Ishikawa (cell line): ENCODE results near the gene GATB.

Experiments
- CEBPB ChIP-seq: IDR thresholded peaks from 2 replicates; pipeline ENCODE4 v1.6.1; 2012
- EP300 ChIP-seq: IDR thresholded peaks from 2 replicates; pipeline ENCODE4 v1.6.1; 2012; ENCODE audit warnings: borderline replicate concordance
- FOXM1 ChIP-seq: IDR thresholded peaks from 2 replicates; pipeline ENCODE4 v1.6.1; 2012; ENCODE audit warnings: low read depth, borderline replicate concordance
- RAD21 ChIP-seq: IDR thresholded peaks from 2 replicates; pipeline ENCODE4 v1.6.1; 2012; ENCODE audit warnings: low read depth
- TAF1 ChIP-seq: IDR thresholded peaks from 2 replicates; pipeline ENCODE4 v1.6.1; 2012; ENCODE audit warnings: low read depth, mild to moderate bottlenecking
- TCF12 ChIP-seq: IDR thresholded peaks from 2 replicates; pipeline ENCODE4 v1.6.1; 2012; ENCODE audit warnings: low read depth
- TEAD4 ChIP-seq: IDR thresholded peaks from 2 replicates; pipeline ENCODE4 v1.6.1; 2012
- YY1 ChIP-seq: IDR thresholded peaks from 2 replicates; pipeline ENCODE4 v1.6.1; 2012; ENCODE audit warnings: low read depth
- TF ChIP-seq, protein P1 (sequence below): IDR thresholded peaks from 2 replicates; pipeline ENCODE4 v1.6.1; 2012; ENCODE audit warnings: low read depth, mild to moderate bottlenecking
- TF ChIP-seq, protein P2 (sequence below): IDR thresholded peaks from 2 replicates; pipeline ENCODE4 v1.6.1; 2012

DNA sequence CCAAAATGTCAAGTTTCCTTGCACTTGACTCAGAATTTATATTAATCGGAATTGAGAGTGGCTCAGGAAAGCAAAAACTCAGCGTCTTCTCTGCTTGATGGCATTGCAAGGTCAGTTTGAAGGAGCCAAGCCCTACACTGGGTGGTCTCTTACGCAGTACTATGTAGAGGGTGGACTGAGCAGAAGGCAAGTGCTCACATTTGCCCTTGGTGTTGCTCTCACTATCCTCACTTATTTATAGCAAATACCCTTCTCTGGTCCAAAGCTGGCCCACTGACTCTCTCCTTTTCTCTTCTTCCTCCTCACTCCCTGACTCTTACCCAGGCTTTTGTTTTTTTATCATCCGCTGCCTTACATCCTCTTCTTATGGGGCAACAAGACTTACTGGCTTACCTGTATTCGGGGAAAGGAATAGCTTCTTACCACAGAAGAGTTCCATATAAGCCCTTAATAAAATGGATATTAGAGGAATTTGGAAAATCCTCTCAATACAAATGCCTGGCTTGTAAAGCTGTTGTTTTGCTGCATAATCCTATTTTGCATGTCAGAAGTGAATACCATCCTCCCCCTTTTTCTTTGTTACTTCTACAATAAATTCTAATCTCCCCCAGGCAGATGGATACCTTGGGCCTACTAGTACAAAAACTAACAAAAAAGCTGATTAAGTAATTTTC, 24.8 kb upstream of the GATB start:
- TF ChIP-seq, protein P1, sequence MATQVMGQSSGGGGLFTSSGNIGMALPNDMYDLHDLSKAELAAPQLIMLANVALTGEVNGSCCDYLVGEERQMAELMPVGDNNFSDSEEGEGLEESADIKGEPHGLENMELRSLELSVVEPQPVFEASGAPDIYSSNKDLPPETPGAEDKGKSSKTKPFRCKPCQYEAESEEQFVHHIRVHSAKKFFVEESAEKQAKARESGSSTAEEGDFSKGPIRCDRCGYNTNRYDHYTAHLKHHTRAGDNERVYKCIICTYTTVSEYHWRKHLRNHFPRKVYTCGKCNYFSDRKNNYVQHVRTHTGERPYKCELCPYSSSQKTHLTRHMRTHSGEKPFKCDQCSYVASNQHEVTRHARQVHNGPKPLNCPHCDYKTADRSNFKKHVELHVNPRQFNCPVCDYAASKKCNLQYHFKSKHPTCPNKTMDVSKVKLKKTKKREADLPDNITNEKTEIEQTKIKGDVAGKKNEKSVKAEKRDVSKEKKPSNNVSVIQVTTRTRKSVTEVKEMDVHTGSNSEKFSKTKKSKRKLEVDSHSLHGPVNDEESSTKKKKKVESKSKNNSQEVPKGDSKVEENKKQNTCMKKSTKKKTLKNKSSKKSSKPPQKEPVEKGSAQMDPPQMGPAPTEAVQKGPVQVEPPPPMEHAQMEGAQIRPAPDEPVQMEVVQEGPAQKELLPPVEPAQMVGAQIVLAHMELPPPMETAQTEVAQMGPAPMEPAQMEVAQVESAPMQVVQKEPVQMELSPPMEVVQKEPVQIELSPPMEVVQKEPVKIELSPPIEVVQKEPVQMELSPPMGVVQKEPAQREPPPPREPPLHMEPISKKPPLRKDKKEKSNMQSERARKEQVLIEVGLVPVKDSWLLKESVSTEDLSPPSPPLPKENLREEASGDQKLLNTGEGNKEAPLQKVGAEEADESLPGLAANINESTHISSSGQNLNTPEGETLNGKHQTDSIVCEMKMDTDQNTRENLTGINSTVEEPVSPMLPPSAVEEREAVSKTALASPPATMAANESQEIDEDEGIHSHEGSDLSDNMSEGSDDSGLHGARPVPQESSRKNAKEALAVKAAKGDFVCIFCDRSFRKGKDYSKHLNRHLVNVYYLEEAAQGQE: no peak
- TF ChIP-seq EP300: no peak
- TF ChIP-seq YY1: no peak
- no peak for TF ChIP-seq FOXM1
- TF ChIP-seq TAF1: no peak
- no peak for TF ChIP-seq TEAD4
- TF ChIP-seq TCF12: no peak
- no peak for TF ChIP-seq RAD21
- TF ChIP-seq, protein P2, sequence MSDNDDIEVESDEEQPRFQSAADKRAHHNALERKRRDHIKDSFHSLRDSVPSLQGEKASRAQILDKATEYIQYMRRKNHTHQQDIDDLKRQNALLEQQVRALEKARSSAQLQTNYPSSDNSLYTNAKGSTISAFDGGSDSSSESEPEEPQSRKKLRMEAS: no peak
- TF ChIP-seq CEBPB: no peak
